Body of pancreas (tissue), 4 donors: ENCODE data around the gene ABCC8. TPM values are rescaled to one million over a fixed set of nuclear protein-coding genes. Genes with fewer than 3 reads are reported as not detected.

ENCODE experiments used
- ATAC-seq: fragments of 150-250 bp; one replicate; pipeline ENCODE4 v1.9.1; 2016
- DNase-seq, 4 donors: peaks; one replicate each; pipeline ENCODE4 v3.0.0-alpha.2; 2019
- H3K27ac ChIP-seq, 4 donors: fragments of 200-600 bp; sonication (generic); 1 replicate in 3 of 4; 2 replicates in 1 of 4; pipeline versions ENCODE4 v1.5.1 to v1.6.1; 2016 to 2019; ENCODE audit warnings: mild to moderate bottlenecking in 1 of 4, mixed read lengths in 1 of 4, moderate library complexity in 1 of 4
- H3K27me3 ChIP-seq, 2 donors: fragments of 200-600 bp; sonication (generic); one replicate each; pipeline ENCODE4 v1.6.0; 2016; ENCODE audit warnings: mild to moderate bottlenecking in 1 of 2
- H3K36me3 ChIP-seq, 2 donors: fragments of 200-600 bp; sonication (generic); replicated peaks in 1 of 2; 2 replicates each; pipeline ENCODE4 v1.5.1; 2016; ENCODE audit warnings: low read depth in 2 of 2; ENCODE audit not compliant: insufficient read depth in 1 of 2
- H3K4me1 ChIP-seq: fragments of 200-600 bp; sonication (generic); one replicate; pipeline ENCODE4 v1.6.0; 2016
- H3K4me3 ChIP-seq, 2 donors: fragments of 200-600 bp; sonication (generic); 1 replicate in 1 of 2; 2 replicates in 1 of 2; pipeline ENCODE4 v1.5.1; 2016 to 2019
- H3K9me3 ChIP-seq, 3 donors: fragments of 200-600 bp; sonication (generic); 1 replicate in 2 of 3; 2 replicates in 1 of 3; pipeline ENCODE4 v1.5.1; 2016
- CTCF ChIP-seq, 7 experiments: fragments of 450-650 bp in 4 of 7; fragments of 200-600 bp in 3 of 7; sonication (generic) in 3 of 7; IDR thresholded peaks; one replicate each; pipeline ENCODE4 v1.5.1; 2016 to 2019; ENCODE audit warnings: antibody characterized with exemption in 7 of 7
- POLR2A ChIP-seq, 3 donors: fragments of 450-650 bp; IDR thresholded peaks; one replicate each; pipeline ENCODE4 v1.6.1; 2016; ENCODE audit warnings: antibody characterized with exemption in 3 of 3, mild to moderate bottlenecking in 2 of 3
- WGBS, 2 donors: methylation state at CpG; one replicate each; pipeline ENCODE4 v1.1.5; 2017; 5-methylcytosine and 5-hydroxymethylcytosine counted together
- intact Hi-C: fragments of 100-400 bp; cut with DNase I; formaldehyde crosslinking; loops from one replicate; pipeline ENCODE4 v1.15.1; 2023
- total RNA-seq, 2 donors: library from RNA; depleted of rRNA; stranded (reverse); fragments of >200 nt; gene quantifications; one replicate each; pipeline ENCODE4 v1.1.0, GENCODE V29; 2016

Gene ABCC8
- total RNA-seq, 2 donors from 2014 or later = 42.5 to 87.0 TPM

- Histone ChIP-seq H3K27me3 (no peaks in the 10 kb centered on the region), H3K36me3 (no peaks in the 10 kb centered on the region), H3K4me3 (no peak overlapping the region), H3K27ac (no peak overlapping the region), H3K4me1 (no peaks in the 10 kb centered on the region), H3K9me3 (no peaks in the 10 kb centered on the region)
- WGBS, 2 donors = 66 to 79% methylated on average over 2 of the region's 2 CpGs
- TF ChIP-seq POLR2A (IDR thresholded peaks at IDR 0.05) (no peak), CTCF (IDR thresholded peaks at IDR 0.05) (no peak)
- no peak for ATAC-seq
- intact Hi-C loops = no loop called here
- no peak for DNase-seq
Measured at GRCh38 chr11:17452668-17453067, 24.0 kb downstream of the ABCC8 start.

- TF ChIP-seq CTCF (IDR thresholded peaks at IDR 0.05) (no peak), POLR2A (IDR thresholded peaks at IDR 0.05) (no peak)
- Histone ChIP-seq H3K36me3 (no peaks in the 10 kb centered on the region), H3K4me3 (no peak overlapping the region), H3K27ac (no peak overlapping the region), H3K27me3 (no peaks in the 10 kb centered on the region), H3K4me1 (no peaks in the 10 kb centered on the region), H3K9me3 (no peaks in the 10 kb centered on the region)
- ATAC-seq (no peak), DNase-seq (no peak)
- intact Hi-C loops = no loop called here
- 81 to 87% methylated on average over 6 to 8 of the region's 8 CpGs for WGBS, 2 donors
Measured at GRCh38 chr11:17449158-17449557, 27.5 kb downstream of the ABCC8 start.

- ATAC-seq = no peak
- intact Hi-C loops = no loop called here
- TF ChIP-seq CTCF (IDR thresholded peaks at IDR 0.05) (no peak), POLR2A (IDR thresholded peaks at IDR 0.05) (no peak)
- no peak overlapping the region for H3K27ac ChIP-seq
- DNase-seq = no peak
- no peaks in the 10 kb centered on the region for H3K36me3 ChIP-seq
- no peak overlapping the region for H3K4me3 ChIP-seq
- 79 to 84% methylated on average over 2 of the region's 2 CpGs for WGBS, 2 donors
- no peaks in the 10 kb centered on the region for H3K4me1 ChIP-seq
- no peaks in the 10 kb centered on the region for H3K9me3 ChIP-seq
- H3K27me3 ChIP-seq = no peaks in the 10 kb centered on the region
Measured at GRCh38 chr11:17446482-17446881, 30.2 kb downstream of the ABCC8 start.

DNA sequence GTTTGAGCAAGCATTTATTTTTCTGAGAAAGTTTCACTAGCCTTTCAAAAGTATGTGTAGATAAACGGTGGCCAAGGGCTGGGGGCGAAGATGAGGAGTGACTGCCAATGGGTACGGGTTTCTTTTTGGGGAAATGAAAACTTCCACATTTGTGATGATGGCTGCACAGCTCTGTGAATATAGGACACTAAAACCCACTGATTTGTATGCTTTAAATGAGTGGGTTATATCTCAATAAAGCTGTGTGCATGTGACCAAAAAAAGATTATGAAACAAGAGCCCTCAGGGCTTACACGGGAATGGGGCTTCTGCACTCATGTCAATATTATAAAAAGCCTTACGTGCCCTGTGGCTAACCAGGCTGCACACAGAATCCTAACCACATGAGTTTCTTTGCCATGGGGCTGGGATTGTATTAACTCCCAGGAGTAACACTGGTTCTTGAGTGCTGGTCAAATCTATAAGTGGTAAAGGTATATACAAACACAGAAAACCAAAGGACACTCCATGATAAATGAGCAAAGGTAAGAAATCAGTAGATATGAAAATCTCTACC is 31.3 kb downstream of the ABCC8 start:
- no peak for ATAC-seq
- intact Hi-C loops = no loop called here

More for the DNA sequence above, 31.3 kb downstream of the ABCC8 start:
- no peak for DNase-seq
- H3K27ac ChIP-seq = no peak overlapping the region
- 71 to 72% methylated on average over 5 of the region's 5 CpGs for WGBS, 2 donors
- no peaks in the 10 kb centered on the region for H3K9me3 ChIP-seq
- no peaks in the 10 kb centered on the region for H3K27me3 ChIP-seq
- H3K4me1 ChIP-seq = no peaks in the 10 kb centered on the region
- no peak overlapping the region for H3K4me3 ChIP-seq
- H3K36me3 ChIP-seq = no peaks in the 10 kb centered on the region
- no peak for TF ChIP-seq POLR2A (IDR thresholded peaks at IDR 0.05)
- TF ChIP-seq CTCF (IDR thresholded peaks at IDR 0.05) = no peak
